AG04449 (cell line): ENCODE data around the gene RTRAF.

Experiments
- CTCF ChIA-PET: fragments of 350-600 bp; formaldehyde crosslinking; extraction: SDS; loops from one replicate; lab custom pipeline; 2021; ENCODE audit warnings: antibody characterized with exemption; lab: Yijun Ruan, JAX
- POLR2A ChIA-PET: fragments of 400-600, 350-600 bp; formaldehyde crosslinking; extraction: SDS; loops from one replicate; lab custom pipeline; 2020; ENCODE audit warnings: antibody characterized with exemption, inconsistent platforms; lab: Yijun Ruan, JAX
- DNase-seq: peaks from one replicate; pipeline ENCODE4 v3.0.0-alpha.2; 2010; ENCODE audit warnings: low read depth, low spot score
- H3K4me3 ChIP-seq: 2 replicates; pipeline ENCODE4 v1.5.1; 2011; ENCODE audit warnings: low read depth, mild to moderate bottlenecking, control low read depth, low read length
- CTCF ChIP-seq: IDR thresholded peaks from one replicate; pipeline ENCODE4 v1.5.1; 2011; ENCODE audit warnings: mild to moderate bottlenecking, moderate library complexity, low read length, control low read depth, inconsistent platforms; ENCODE audit not compliant: insufficient read depth; ENCODE audit errors: missing control alignments

Gene RTRAF

GRCh38 chr14:52055167-52055566, 65.8 kb downstream of the RTRAF start:
- DNase-seq: no peak
- no peak overlapping the region for H3K4me3 ChIP-seq
- no peak for TF ChIP-seq CTCF
- POLR2A ChIA-PET: no interaction called here
- CTCF ChIA-PET: interaction anchor here (1.2 to 1.4 kb wide), 3 partner anchors 10 to 59 kb away, joined by 3 to 5 read pairs (median 3); partner anchors contain the start of gene NID2

DNA sequence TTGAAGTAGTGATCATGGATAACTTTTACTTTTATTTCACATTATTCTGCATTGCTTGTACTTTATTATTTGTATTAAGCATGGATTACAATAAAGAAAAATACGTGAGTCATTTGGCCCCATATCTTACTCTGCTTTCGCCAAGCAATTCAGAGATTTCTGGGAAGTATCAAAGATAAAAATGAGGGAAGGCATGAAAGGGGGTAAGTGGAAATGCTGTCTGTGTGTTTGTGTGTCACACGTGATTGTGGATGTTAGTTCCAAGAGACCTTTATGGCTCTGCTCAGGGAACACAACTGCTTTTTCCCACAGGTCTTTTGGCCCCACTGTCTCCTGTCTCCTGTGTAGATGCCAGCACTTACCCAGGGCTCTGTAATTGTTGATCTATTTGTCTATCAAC, 69.0 kb downstream of the RTRAF start:
- no peak for DNase-seq
- no peak for TF ChIP-seq CTCF
- POLR2A ChIA-PET: interaction anchor here (0.9 kb wide), 1 partner anchor 10 kb away, joined by 3 read pairs; the partner anchor contains the start of gene NID2
- H3K4me3 ChIP-seq: no peak overlapping the region
- CTCF ChIA-PET: interaction anchor here (1.2 to 1.7 kb wide), 2 partner anchors 15 to 73 kb away, joined by 3 to 6 read pairs; no protein-coding TSS in a partner anchor

GRCh38 chr14:52059649-52060048, 70.3 kb downstream of the RTRAF start:
- no peak overlapping the region for H3K4me3 ChIP-seq
- TF ChIP-seq CTCF: no peak
- ChIA-PET CTCF (interaction anchor here (1.7 kb wide), 1 partner anchor 17 kb away, joined by 6 read pairs; no protein-coding TSS in a partner anchor), POLR2A (interaction anchor here (0.6 kb wide), 1 partner anchor 12 kb away, joined by 3 read pairs; no protein-coding TSS in a partner anchor)
- DNase-seq: no peak

- ChIA-PET CTCF (interaction anchor here (1.0 kb wide), 1 partner anchor 9 kb away, joined by 3 read pairs; no protein-coding TSS in a partner anchor), POLR2A (no interaction called here)
- no peak for TF ChIP-seq CTCF
- DNase-seq: no peak
- no peak overlapping the region for H3K4me3 ChIP-seq
Observed at GRCh38 chr14:52060080-52060479, 70.7 kb downstream of the RTRAF start.
